Vagina (tissue), 2 donors: ENCODE results near the gene KRTAP1-4. TPM values are rescaled to one million over a fixed set of nuclear protein-coding genes. Genes with fewer than 3 reads are reported as not detected.
"Not testable (repeated sequence)": the region's sequence is repeated elsewhere in the genome, so short reads cannot be mapped to it uniquely, and the experiment has no call there.

Experiments used
- DNase-seq, 2 donors: peaks; one replicate each; pipeline ENCODE4 v3.0.0-alpha.2; 2017; ENCODE audit errors: extremely low spot score in 2 of 2
- H3K27ac ChIP-seq: fragments of 200-600 bp; sonication (generic); one replicate; pipeline ENCODE4 v1.5.1; 2019
- H3K27me3 ChIP-seq: fragments of 200-600 bp; sonication (generic); one replicate; pipeline ENCODE4 v1.5.1; 2019
- H3K36me3 ChIP-seq, 2 donors: fragments of 200-600 bp; sonication (generic); one replicate each; pipeline ENCODE4 v1.5.1; 2017 to 2019
- H3K4me1 ChIP-seq: fragments of 200-600 bp; sonication (generic); one replicate; pipeline ENCODE4 v1.5.1; 2019
- H3K4me3 ChIP-seq, 2 donors: fragments of 200-600 bp; sonication (generic); 1 replicate in 1 of 2; 2 replicates in 1 of 2; pipeline ENCODE4 v1.5.1; 2016 to 2019
- H3K9me3 ChIP-seq: fragments of 200-600 bp; sonication (generic); one replicate; pipeline ENCODE4 v1.5.1; 2019
- POLR2A ChIP-seq, 2 donors: fragments of 450-650 bp; IDR thresholded peaks; one replicate each; pipeline ENCODE4 v1.6.1; 2017; ENCODE audit warnings: antibody characterized with exemption in 2 of 2, mild to moderate bottlenecking in 2 of 2, moderate library complexity in 2 of 2
- POLR2AphosphoS5 ChIP-seq, 2 donors: sonication (generic); formaldehyde crosslinking; IDR thresholded peaks; one replicate each; pipeline ENCODE4 v1.9.0; 2017; ENCODE audit warnings: antibody characterized with exemption in 2 of 2, mild to moderate bottlenecking in 2 of 2, low read depth in 1 of 2; ENCODE audit not compliant: insufficient read depth in 1 of 2
- intact Hi-C: fragments of 100-400 bp; cut with DNase I; formaldehyde crosslinking; loops from one replicate; pipeline ENCODE4 v1.15.1; 2023
- total RNA-seq: library from RNA; depleted of rRNA; stranded (reverse); fragments of >200 nt; gene quantifications from one replicate; pipeline ENCODE4 v1.2.3, GENCODE V29; 2016
- TF ChIP-seq, protein P1 (sequence below), 3 experiments: fragments of 450-650 bp in 2 of 3; fragments of 200-600 bp in 1 of 3; sonication (generic) in 1 of 3; IDR thresholded peaks; one replicate each; pipeline ENCODE4 v1.5.1; 2017 to 2019; ENCODE audit warnings: antibody characterized with exemption in 3 of 3, mild to moderate bottlenecking in 2 of 3, moderate library complexity in 2 of 3

KRTAP1-4 gene
- total RNA-seq, 1 donor from 2014 or later, result not detected

DNA sequence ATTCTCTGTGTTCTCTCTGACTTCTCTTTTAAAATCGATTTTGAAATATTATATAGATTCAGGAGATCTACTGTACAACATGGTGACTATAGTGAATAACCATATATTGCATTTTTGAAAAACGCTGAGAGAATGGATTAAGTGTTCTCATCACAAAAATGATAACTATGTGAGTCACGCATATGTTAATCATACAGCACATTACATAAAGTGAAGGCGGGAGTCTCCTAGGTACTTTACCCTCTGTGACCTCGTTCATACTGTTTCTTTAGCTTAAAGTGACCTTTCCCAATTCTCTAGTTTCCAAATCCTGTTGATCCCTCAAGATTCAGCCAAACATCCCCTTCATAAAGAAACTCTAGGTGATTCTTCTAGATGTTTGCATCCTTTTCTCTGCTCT, 27.2 kb downstream of the KRTAP1-4 start:
- no peaks in the 10 kb centered on the region for H3K9me3 ChIP-seq
- H3K4me1 ChIP-seq, result no peaks in the 10 kb centered on the region
- H3K36me3 ChIP-seq, result no peaks in the 10 kb centered on the region
- TF ChIP-seq POLR2A (IDR thresholded peaks at IDR 0.05) (no peak), POLR2AphosphoS5 (IDR thresholded peaks at IDR 0.05; ENCODE audit: insufficient read depth in 1 of 2, low read depth in 1 of 2) (peak in 1 of 2 donors; percentile 66)
- TF ChIP-seq, protein P1, sequence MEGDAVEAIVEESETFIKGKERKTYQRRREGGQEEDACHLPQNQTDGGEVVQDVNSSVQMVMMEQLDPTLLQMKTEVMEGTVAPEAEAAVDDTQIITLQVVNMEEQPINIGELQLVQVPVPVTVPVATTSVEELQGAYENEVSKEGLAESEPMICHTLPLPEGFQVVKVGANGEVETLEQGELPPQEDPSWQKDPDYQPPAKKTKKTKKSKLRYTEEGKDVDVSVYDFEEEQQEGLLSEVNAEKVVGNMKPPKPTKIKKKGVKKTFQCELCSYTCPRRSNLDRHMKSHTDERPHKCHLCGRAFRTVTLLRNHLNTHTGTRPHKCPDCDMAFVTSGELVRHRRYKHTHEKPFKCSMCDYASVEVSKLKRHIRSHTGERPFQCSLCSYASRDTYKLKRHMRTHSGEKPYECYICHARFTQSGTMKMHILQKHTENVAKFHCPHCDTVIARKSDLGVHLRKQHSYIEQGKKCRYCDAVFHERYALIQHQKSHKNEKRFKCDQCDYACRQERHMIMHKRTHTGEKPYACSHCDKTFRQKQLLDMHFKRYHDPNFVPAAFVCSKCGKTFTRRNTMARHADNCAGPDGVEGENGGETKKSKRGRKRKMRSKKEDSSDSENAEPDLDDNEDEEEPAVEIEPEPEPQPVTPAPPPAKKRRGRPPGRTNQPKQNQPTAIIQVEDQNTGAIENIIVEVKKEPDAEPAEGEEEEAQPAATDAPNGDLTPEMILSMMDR (IDR thresholded peaks at IDR 0.05), result no peak
- no peaks in the 10 kb centered on the region for H3K27me3 ChIP-seq
- no peak for DNase-seq
- H3K27ac ChIP-seq, result no peak overlapping the region
- intact Hi-C loops, result no loop called here
- H3K4me3 ChIP-seq, result no peak overlapping the region

DNA sequence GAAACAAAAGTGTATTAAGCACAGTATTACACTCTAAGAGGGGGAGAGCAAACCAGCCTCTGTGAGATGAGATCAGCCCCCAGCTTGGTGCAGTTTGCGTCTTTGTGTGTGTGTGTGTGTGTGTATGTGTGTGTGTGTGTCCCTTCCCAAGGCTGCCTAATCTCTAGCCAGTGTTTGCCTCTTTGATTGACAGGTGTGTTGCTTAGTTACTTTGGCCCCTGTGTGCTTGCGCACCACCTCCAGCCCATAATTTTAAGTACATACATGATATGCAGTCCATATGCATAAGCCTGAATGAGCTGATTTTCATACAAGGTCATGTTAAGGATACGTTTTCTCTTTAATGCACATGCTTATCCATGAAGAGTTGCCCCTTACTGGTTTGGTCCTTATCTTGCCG, 28.2 kb downstream of the KRTAP1-4 start:
- TF ChIP-seq POLR2AphosphoS5 (IDR thresholded peaks at IDR 0.05; ENCODE audit: insufficient read depth in 1 of 2, low read depth in 1 of 2) (no peak), POLR2A (IDR thresholded peaks at IDR 0.05) (no peak)
- TF ChIP-seq, protein P1 (IDR thresholded peaks at IDR 0.05), result no peak
- H3K4me1 ChIP-seq, result no peaks in the 10 kb centered on the region
- H3K9me3 ChIP-seq, result no peaks in the 10 kb centered on the region
- H3K27ac ChIP-seq, result no peak overlapping the region
- H3K4me3 ChIP-seq, result no peak overlapping the region
- H3K36me3 ChIP-seq, result no peaks in the 10 kb centered on the region
- DNase-seq, result no peak
- intact Hi-C loops, result no loop called here
- no peaks in the 10 kb centered on the region for H3K27me3 ChIP-seq

DNA sequence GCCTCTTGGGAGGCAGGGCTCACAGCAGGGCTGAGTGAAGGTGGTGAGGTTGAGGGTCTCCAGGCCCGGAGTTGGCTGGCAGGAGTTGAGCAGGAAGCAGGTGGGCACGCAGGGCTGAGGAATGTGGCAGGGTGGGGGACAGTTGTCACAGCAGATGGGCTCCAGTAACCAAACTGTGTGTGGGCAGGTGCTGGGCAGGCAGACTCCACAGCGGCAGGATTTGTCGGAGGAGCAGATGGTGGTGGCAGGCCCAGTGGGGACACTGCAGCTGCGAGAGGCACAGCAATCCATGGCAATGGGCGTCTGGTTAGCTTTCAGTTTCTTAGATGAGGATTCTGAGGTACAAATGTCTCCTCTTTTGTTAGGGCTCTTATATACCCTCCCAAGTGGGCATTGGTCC, 30.4 kb downstream of the KRTAP1-4 start, which contains the start of gene KRTAP3-2:
Gene KRTAP3-2 (minus strand): TSS at position 344 of the 400 bp plus-strand sequence. CDS start 53 bp downstream, at position 291.
- DNase-seq, H3K4me3 ChIP-seq, intact Hi-C loops, H3K36me3 ChIP-seq, H3K27me3 ChIP-seq, H3K4me1 ChIP-seq, H3K9me3 ChIP-seq, H3K27ac ChIP-seq: not testable (repeated sequence)

DNA sequence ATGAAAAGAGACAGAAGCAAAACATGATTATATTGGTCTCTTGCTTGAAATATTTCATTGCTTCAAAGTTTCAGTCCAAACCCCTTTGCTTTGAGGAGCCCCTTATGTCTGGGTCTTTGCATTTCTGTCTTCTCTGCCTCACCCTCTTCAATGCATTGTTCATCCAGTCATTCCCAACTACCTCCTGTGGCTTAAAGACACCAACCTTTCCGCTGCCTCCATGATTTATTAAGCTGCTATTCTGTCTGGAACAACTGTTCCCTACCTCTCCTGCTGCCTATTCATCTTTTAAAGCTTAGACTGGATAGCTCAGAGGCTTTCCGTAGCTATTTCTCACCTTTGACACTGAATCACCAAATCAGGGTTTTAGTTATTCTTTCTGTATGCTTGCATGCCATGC, 32.6 kb downstream of the KRTAP1-4 start:
- no peaks in the 10 kb centered on the region for H3K9me3 ChIP-seq
- H3K27ac ChIP-seq, result no peak overlapping the region
- TF ChIP-seq POLR2A (IDR thresholded peaks at IDR 0.05) (no peak), POLR2AphosphoS5 (IDR thresholded peaks at IDR 0.05; ENCODE audit: insufficient read depth in 1 of 2, low read depth in 1 of 2) (no peak)
- TF ChIP-seq, protein P1 (IDR thresholded peaks at IDR 0.05), result no peak
- no peaks in the 10 kb centered on the region for H3K36me3 ChIP-seq
- H3K27me3 ChIP-seq, result no peaks in the 10 kb centered on the region
- intact Hi-C loops, result no loop called here
- H3K4me1 ChIP-seq, result no peaks in the 10 kb centered on the region
- no peak overlapping the region for H3K4me3 ChIP-seq
- DNase-seq, result no peak

DNA sequence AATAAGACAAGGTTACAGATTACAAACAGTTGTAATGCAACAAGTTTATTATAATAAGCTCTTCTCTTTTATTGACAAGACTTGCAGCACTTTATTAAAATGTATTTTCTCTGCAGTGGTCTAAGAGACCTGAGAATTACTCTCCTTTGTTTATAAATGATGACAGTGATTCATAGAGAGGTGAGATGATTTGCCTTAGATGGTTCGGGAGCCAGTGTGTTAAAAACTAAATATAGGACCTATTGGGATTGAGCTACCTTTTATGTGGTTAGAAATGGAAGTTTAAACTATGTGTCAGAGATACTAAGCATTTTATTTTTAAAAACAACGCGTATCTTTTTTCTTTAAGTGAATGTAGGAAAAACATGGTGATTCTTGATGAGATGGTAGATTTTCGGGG, 33.2 kb downstream of the KRTAP1-4 start:
- intact Hi-C loops, result no loop called here
- H3K27ac ChIP-seq, result no peak overlapping the region
- no peak overlapping the region for H3K4me3 ChIP-seq
- DNase-seq, result no peak
- no peaks in the 10 kb centered on the region for H3K9me3 ChIP-seq
- no peaks in the 10 kb centered on the region for H3K36me3 ChIP-seq
- H3K27me3 ChIP-seq, result no peaks in the 10 kb centered on the region
- TF ChIP-seq POLR2A (IDR thresholded peaks at IDR 0.05) (no peak), POLR2AphosphoS5 (IDR thresholded peaks at IDR 0.05; ENCODE audit: insufficient read depth in 1 of 2, low read depth in 1 of 2) (no peak)
- TF ChIP-seq, protein P1 (IDR thresholded peaks at IDR 0.05), result no peak
- no peaks in the 10 kb centered on the region for H3K4me1 ChIP-seq
